SK-N-SH (cell line): ENCODE results near the gene GPD1. TPM values are rescaled to one million over a fixed set of nuclear protein-coding genes. Genes with fewer than 3 reads are reported as not detected.

Experiments used
- CTCF ChIA-PET: fragments of 300-600, 350-600 bp; formaldehyde crosslinking; extraction: SDS; loops from one replicate; lab custom pipeline; 2021; lab: Yijun Ruan, JAX
- POLR2A ChIA-PET: fragments of 350-600 bp; sonication (Branson Sonifier 250); formaldehyde crosslinking; extraction: SDS; loops from one replicate; lab custom pipeline; 2020; ENCODE audit warnings: antibody characterized with exemption, inconsistent platforms; lab: Yijun Ruan, JAX
- DNase-seq: peaks from one replicate; pipeline ENCODE4 v3.0.0; 2012
- H2AFZ ChIP-seq: fragments of 200-600 bp; sonication (generic); 2 replicates; pipeline ENCODE4 v1.8.1; 2016; ENCODE audit warnings: antibody characterized with exemption, mild to moderate bottlenecking, low read depth
- H3F3A ChIP-seq: fragments of 200-600 bp; sonication (generic); replicated peaks from 2 replicates; pipeline ENCODE3; 2016; ENCODE audit warnings: antibody characterized with exemption, mild to moderate bottlenecking; ENCODE audit not compliant: insufficient read depth
- H3K27ac ChIP-seq, 2 experiments: fragments of 200-500 bp in 1 of 2; fragments of 200-600 bp in 1 of 2; sonication (Bioruptor generic) in 1 of 2; sonication (generic), shearing (Covaris generic) in 1 of 2; 2 replicates each; pipeline versions ENCODE4 v1.5.1 to v1.6.1; 2014 to 2016; ENCODE audit warnings: low read depth in 2 of 2, inconsistent platforms in 1 of 2, low read length in 1 of 2, mild to moderate bottlenecking in 1 of 2, mixed read lengths in 1 of 2
- H3K27me3 ChIP-seq: fragments of 200-600 bp; sonication (generic), shearing (Covaris generic); 2 replicates; pipeline ENCODE4 v1.6.1; 2016; ENCODE audit warnings: mixed run types; ENCODE audit not compliant: insufficient read depth
- H3K36me3 ChIP-seq, 2 experiments: fragments of 200-500 bp in 1 of 2; fragments of 200-600 bp in 1 of 2; sonication (Bioruptor generic) in 1 of 2; sonication (generic) in 1 of 2; replicated peaks in 1 of 2; 2 replicates each; pipeline versions ENCODE3 to v1.5.1; 2014 to 2016; ENCODE audit warnings: low read length in 1 of 2, mild to moderate bottlenecking in 1 of 2; ENCODE audit not compliant: insufficient read depth in 2 of 2, control insufficient read depth in 1 of 2
- H3K4me1 ChIP-seq, 2 experiments: fragments of 200-500 bp in 1 of 2; fragments of 200-600 bp in 1 of 2; sonication (Bioruptor generic) in 1 of 2; sonication (generic), shearing (Covaris generic) in 1 of 2; 2 replicates each; pipeline versions ENCODE4 v1.5.1 to v1.6.1; 2014 to 2016; ENCODE audit warnings: low read depth in 1 of 2, low read length in 1 of 2, mixed run types in 1 of 2; ENCODE audit not compliant: insufficient read depth in 2 of 2, control insufficient read depth in 1 of 2
- H3K4me2 ChIP-seq: fragments of 200-600 bp; sonication (generic), shearing (Covaris generic); 2 replicates; pipeline ENCODE4 v1.6.1; 2017; ENCODE audit warnings: mixed run types
- H3K4me3 ChIP-seq, 2 experiments: fragments of 200-500 bp in 1 of 2; fragments of 200-600 bp in 1 of 2; sonication (Bioruptor generic) in 1 of 2; sonication (generic), shearing (Covaris generic) in 1 of 2; 2 replicates each; pipeline versions ENCODE4 v1.5.1 to v1.8.1; 2014 to 2016; ENCODE audit warnings: low read depth in 2 of 2, inconsistent platforms in 1 of 2, low read length in 1 of 2, mild to moderate bottlenecking in 1 of 2, mixed read lengths in 1 of 2, moderate library complexity in 1 of 2
- H3K79me2 ChIP-seq: fragments of 200-600 bp; sonication (generic); 2 replicates; pipeline ENCODE4 v1.8.1; 2017; ENCODE audit warnings: mild to moderate bottlenecking; ENCODE audit not compliant: insufficient read depth
- H3K9ac ChIP-seq: fragments of 200-600 bp; sonication (generic); 2 replicates; pipeline ENCODE4 v1.6.1; 2017; ENCODE audit warnings: mixed run types
- H3K9me2 ChIP-seq: fragments of 200-600 bp; sonication (generic); 2 replicates; pipeline ENCODE4 v1.6.1; 2017; ENCODE audit warnings: mixed run types
- H3K9me3 ChIP-seq: fragments of 200-600 bp; sonication (generic); 2 replicates; pipeline ENCODE4 v1.6.1; 2017; ENCODE audit warnings: mixed run types, mild to moderate bottlenecking, moderate library complexity
- H4K20me1 ChIP-seq: fragments of 200-600 bp; sonication (generic); 2 replicates; pipeline ENCODE4 v1.6.1; 2017; ENCODE audit warnings: mild to moderate bottlenecking, mixed run types; ENCODE audit not compliant: insufficient read depth
- FOXM1 ChIP-seq: IDR thresholded peaks from 2 replicates; pipeline ENCODE4 v1.4.0; 2012; ENCODE audit warnings: low read depth, mild to moderate bottlenecking
- GATA2 ChIP-seq: sonication (generic); formaldehyde crosslinking; IDR thresholded peaks from 2 replicates; pipeline ENCODE4 v1.5.0; 2020; ENCODE audit warnings: mild to moderate bottlenecking, missing genetic modification reagents
- JUND ChIP-seq: IDR thresholded peaks from 2 replicates; pipeline ENCODE4 v1.4.0; 2012
- MEF2A ChIP-seq: IDR thresholded peaks from 2 replicates; pipeline ENCODE4 v1.4.0; 2012; ENCODE audit warnings: low read depth, borderline replicate concordance
- MXI1 ChIP-seq: IDR thresholded peaks from 2 replicates; pipeline ENCODE4 v1.6.1; 2012; ENCODE audit warnings: mild to moderate bottlenecking, low read depth, low read length, improper control_type of control experiment
- RXRA ChIP-seq: IDR thresholded peaks from 2 replicates; pipeline ENCODE4 v1.4.0; 2012; ENCODE audit warnings: low read depth, mild to moderate bottlenecking, borderline replicate concordance
- TEAD4 ChIP-seq: IDR thresholded peaks from 2 replicates; pipeline ENCODE4 v1.4.0; 2012; ENCODE audit warnings: mild to moderate bottlenecking, borderline replicate concordance; ENCODE audit not compliant: insufficient read depth
- WGBS: methylation state at CpG from one replicate; pipeline ENCODE4 v1.1.6; 2017; ENCODE audit warnings: low lambda C conversion rate; 5-methylcytosine and 5-hydroxymethylcytosine counted together
- polyA plus RNA-seq, 3 experiments: library from polyadenylated mRNA; depleted of rRNA; stranded (reverse); fragments of >200 nt; gene quantifications; 2 replicates each; pipeline ENCODE4 v1.2.3, GENCODE V29; 2012
- TF ChIP-seq, protein P1 (sequence below): IDR thresholded peaks from 2 replicates; pipeline ENCODE4 v1.6.1; 2012; ENCODE audit warnings: mild to moderate bottlenecking, low read depth, low read length, moderate library complexity
- TF ChIP-seq, protein P2 (sequence below): IDR thresholded peaks from 2 replicates; pipeline ENCODE4 v1.4.0; 2012; ENCODE audit warnings: low read depth

The GPD1 gene
- polyA plus RNA-seq, 1 of the 3 experiments (the other 2 are of a cell fraction), result 0.07 TPM

GRCh38 chr12:50060120-50060468 is 43.7 kb upstream of the GPD1 start:
- Histone ChIP-seq H3K79me2 (no peaks in the 10 kb centered on the region), H3K27ac (no peak overlapping the region), H3K4me3 (no peak overlapping the region), H3K9ac (no peak overlapping the region), H3K9me2 (no peaks in the 10 kb centered on the region), H4K20me1 (no peaks in the 10 kb centered on the region), H3K4me1 (peaks cover 7 to 41% of the 10 kb centered on the region in 2 experiments; a peak in 2 of 4 replicates), H3K9me3 (no peaks in the 10 kb centered on the region), H3K27me3 (no peaks in the 10 kb centered on the region), H3K4me2 (no peak overlapping the region), H3F3A (peaks cover 7% of the 10 kb centered on the region), H3K36me3 (peaks cover 0 to 10% of the 10 kb centered on the region in 2 experiments), H2AFZ (no peak overlapping the region)
- ChIA-PET POLR2A (no interaction called here), CTCF (interaction anchor here (2.8 to 37.6 kb wide), 4 partner anchors 9 to 93 kb away, joined by 14 to 1401 read pairs (median 65); partner anchors contain the start of genes AQP5 and AQP6)
- DNase-seq, result no peak
- 71% methylated on average over 4 of the region's 4 CpGs for WGBS
- TF ChIP-seq TEAD4, result no peak
- TF ChIP-seq FOXM1, result no peak
- TF ChIP-seq, protein P1, sequence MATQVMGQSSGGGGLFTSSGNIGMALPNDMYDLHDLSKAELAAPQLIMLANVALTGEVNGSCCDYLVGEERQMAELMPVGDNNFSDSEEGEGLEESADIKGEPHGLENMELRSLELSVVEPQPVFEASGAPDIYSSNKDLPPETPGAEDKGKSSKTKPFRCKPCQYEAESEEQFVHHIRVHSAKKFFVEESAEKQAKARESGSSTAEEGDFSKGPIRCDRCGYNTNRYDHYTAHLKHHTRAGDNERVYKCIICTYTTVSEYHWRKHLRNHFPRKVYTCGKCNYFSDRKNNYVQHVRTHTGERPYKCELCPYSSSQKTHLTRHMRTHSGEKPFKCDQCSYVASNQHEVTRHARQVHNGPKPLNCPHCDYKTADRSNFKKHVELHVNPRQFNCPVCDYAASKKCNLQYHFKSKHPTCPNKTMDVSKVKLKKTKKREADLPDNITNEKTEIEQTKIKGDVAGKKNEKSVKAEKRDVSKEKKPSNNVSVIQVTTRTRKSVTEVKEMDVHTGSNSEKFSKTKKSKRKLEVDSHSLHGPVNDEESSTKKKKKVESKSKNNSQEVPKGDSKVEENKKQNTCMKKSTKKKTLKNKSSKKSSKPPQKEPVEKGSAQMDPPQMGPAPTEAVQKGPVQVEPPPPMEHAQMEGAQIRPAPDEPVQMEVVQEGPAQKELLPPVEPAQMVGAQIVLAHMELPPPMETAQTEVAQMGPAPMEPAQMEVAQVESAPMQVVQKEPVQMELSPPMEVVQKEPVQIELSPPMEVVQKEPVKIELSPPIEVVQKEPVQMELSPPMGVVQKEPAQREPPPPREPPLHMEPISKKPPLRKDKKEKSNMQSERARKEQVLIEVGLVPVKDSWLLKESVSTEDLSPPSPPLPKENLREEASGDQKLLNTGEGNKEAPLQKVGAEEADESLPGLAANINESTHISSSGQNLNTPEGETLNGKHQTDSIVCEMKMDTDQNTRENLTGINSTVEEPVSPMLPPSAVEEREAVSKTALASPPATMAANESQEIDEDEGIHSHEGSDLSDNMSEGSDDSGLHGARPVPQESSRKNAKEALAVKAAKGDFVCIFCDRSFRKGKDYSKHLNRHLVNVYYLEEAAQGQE, result no peak
- TF ChIP-seq, protein P2, sequence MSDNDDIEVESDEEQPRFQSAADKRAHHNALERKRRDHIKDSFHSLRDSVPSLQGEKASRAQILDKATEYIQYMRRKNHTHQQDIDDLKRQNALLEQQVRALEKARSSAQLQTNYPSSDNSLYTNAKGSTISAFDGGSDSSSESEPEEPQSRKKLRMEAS, result no peak

- TF ChIP-seq RXRA (no peak), JUND (no peak), MEF2A (no peak), GATA2 (CRISPR knock-in tag) (no peak), MXI1 (no peak)
- no peak for DNase-seq
- Histone ChIP-seq H3K4me1 (peaks cover 8 to 34% of the 10 kb centered on the region in 2 experiments; a peak in 2 of 4 replicates), H3K4me2 (no peak overlapping the region), H2AFZ (no peak overlapping the region), H3K9me3 (no peaks in the 10 kb centered on the region), H3K27ac (no peak overlapping the region), H3F3A (peaks cover 7% of the 10 kb centered on the region), H3K36me3 (peaks cover 0 to 10% of the 10 kb centered on the region in 2 experiments), H3K9ac (no peak overlapping the region), H3K27me3 (no peaks in the 10 kb centered on the region), H3K79me2 (no peaks in the 10 kb centered on the region), H4K20me1 (no peaks in the 10 kb centered on the region), H3K9me2 (no peaks in the 10 kb centered on the region), H3K4me3 (no peak overlapping the region)
- ChIA-PET CTCF (interaction anchor here (2.6 to 37.6 kb wide), 4 partner anchors 8 to 116 kb away, joined by 8 to 1401 read pairs (median 65); partner anchors contain the start of genes AQP5 and AQP6), POLR2A (no interaction called here)
- 94% methylated on average over 2 of the region's 2 CpGs for WGBS
Observed at GRCh38 chr12:50061171-50061570, 42.6 kb upstream of the GPD1 start.
